ENCODE results near the gene GPAM.

GPAM gene

GRCh38 chr10:112191041-112191590 lies 7.6 kb upstream of the GPAM start:
- no peak for TF ChIP-seq CTCF (IDR thresholded peaks at IDR 0.05; ENCODE audit: borderline replicate concordance, insufficient read depth, low read depth, low read length)
- H3K4me3 ChIP-seq (ENCODE audit: low read depth, low read length) = no peak overlapping the region

GRCh38 chr10:112189465-112189864 lies 5.9 kb upstream of the GPAM start:
- TF ChIP-seq CTCF (IDR thresholded peaks at IDR 0.05; ENCODE audit: borderline replicate concordance, insufficient read depth, low read depth, low read length) = no peak
- no peak overlapping the region for H3K4me3 ChIP-seq (ENCODE audit: low read depth, low read length)

GRCh38 chr10:112187527-112187926 lies 4.0 kb upstream of the GPAM start:
- no peak for TF ChIP-seq CTCF (IDR thresholded peaks at IDR 0.05; ENCODE audit: borderline replicate concordance, insufficient read depth, low read depth, low read length)
- H3K4me3 ChIP-seq (ENCODE audit: low read depth, low read length) = no peak overlapping the region

- H3K4me3 ChIP-seq (ENCODE audit: low read depth, low read length) = no peak overlapping the region
- no peak for TF ChIP-seq CTCF (IDR thresholded peaks at IDR 0.05; ENCODE audit: borderline replicate concordance, insufficient read depth, low read depth, low read length)
Observed at GRCh38 chr10:112185959-112186358, 2.4 kb upstream of the GPAM start.

- TF ChIP-seq CTCF (IDR thresholded peaks at IDR 0.05; ENCODE audit: borderline replicate concordance, insufficient read depth, low read depth, low read length) = no peak
- no peak overlapping the region for H3K4me3 ChIP-seq (ENCODE audit: low read depth, low read length)
Observed at GRCh38 chr10:112184379-112184778, 814 bp upstream of the GPAM start.

GRCh38 chr10:112184052-112184371 lies 447 bp upstream of the GPAM start:
- TF ChIP-seq CTCF (IDR thresholded peaks at IDR 0.05; ENCODE audit: borderline replicate concordance, insufficient read depth, low read depth, low read length) = no peak
- H3K4me3 ChIP-seq (ENCODE audit: low read depth, low read length) = peak overlapping the region; percentile 96

- TF ChIP-seq CTCF (IDR thresholded peaks at IDR 0.05; ENCODE audit: borderline replicate concordance, insufficient read depth, low read depth, low read length) = no peak
Observed at GRCh38 chr10:112182784-112183328, 709 bp downstream of the GPAM start.

More at GRCh38 chr10:112182784-112183328, 709 bp downstream of the GPAM start:
- H3K4me3 ChIP-seq (ENCODE audit: low read depth, low read length) = peak overlapping the region; percentile 96

Data from GM12875 (cell line).